DND-41 (cell line): Measurements from ENCODE around the gene LURAP1L.

Source experiments
- ATAC-seq: fragments of 200-7000 bp; cut with Tn5 transposase; 3 replicates; pipeline ENCODE4 v1.9.1; 2021; ENCODE audit warnings: low read depth; ENCODE audit not compliant: insufficient read depth
- DNase-seq: peaks from one replicate; pipeline ENCODE4 v3.0.0-alpha.2; 2020
- H2AFZ ChIP-seq: 2 replicates; pipeline ENCODE4 v1.6.0; 2012; ENCODE audit warnings: low read depth, low read length
- H3K27ac ChIP-seq: 2 replicates; pipeline ENCODE4 v1.5.1; 2012; ENCODE audit warnings: low read length, inconsistent platforms
- H3K27me3 ChIP-seq: fragments of 200-600 bp; sonication (generic); 2 replicates; pipeline ENCODE4 v1.6.0; 2012; ENCODE audit warnings: low read length, mild to moderate bottlenecking, inconsistent platforms; ENCODE audit not compliant: insufficient read depth, poor library complexity
- H3K36me3 ChIP-seq: 2 replicates; pipeline ENCODE4 v1.5.1; 2012; ENCODE audit warnings: low read length, inconsistent platforms; ENCODE audit not compliant: insufficient read depth
- H3K4me1 ChIP-seq: 2 replicates; pipeline ENCODE4 v1.5.1; 2012; ENCODE audit warnings: mild to moderate bottlenecking, low read length; ENCODE audit not compliant: insufficient read depth
- H3K4me2 ChIP-seq: 2 replicates; pipeline ENCODE4 v1.6.0; 2012; ENCODE audit warnings: mild to moderate bottlenecking, moderate library complexity, low read length, inconsistent platforms; ENCODE audit not compliant: insufficient read depth
- H3K4me3 ChIP-seq, 2 experiments: fragments of 200-600 bp in 1 of 2; shearing (Covaris generic) in 1 of 2; 2 replicates each; pipeline ENCODE4 v1.5.1; 2012 to 2016; ENCODE audit warnings: inconsistent platforms in 2 of 2, low read length in 2 of 2, mild to moderate bottlenecking in 2 of 2, low read depth in 1 of 2, moderate library complexity in 1 of 2
- H3K79me2 ChIP-seq: 2 replicates; pipeline ENCODE4 v1.6.0; 2012; ENCODE audit warnings: low read length, inconsistent platforms; ENCODE audit not compliant: insufficient read depth
- H3K9ac ChIP-seq: 2 replicates; pipeline ENCODE4 v1.6.0; 2012; ENCODE audit warnings: low read depth, mild to moderate bottlenecking, inconsistent platforms, low read length, moderate library complexity
- H3K9me3 ChIP-seq: 2 replicates; pipeline ENCODE4 v1.5.1; 2012; ENCODE audit warnings: low read length, moderate library complexity, mild to moderate bottlenecking, inconsistent platforms; ENCODE audit not compliant: insufficient read depth, severe bottlenecking
- H4K20me1 ChIP-seq: 2 replicates; pipeline ENCODE4 v1.6.0; 2012; ENCODE audit warnings: low read length; ENCODE audit not compliant: insufficient read depth
- EZH2 ChIP-seq: IDR thresholded peaks from 3 replicates; pipeline ENCODE4 v1.6.1; 2012; ENCODE audit warnings: borderline replicate concordance, low read depth, mild to moderate bottlenecking, moderate library complexity, low read length, inconsistent platforms; ENCODE audit not compliant: severe bottlenecking
- TF ChIP-seq, protein P1 (sequence below): IDR thresholded peaks from 2 replicates; pipeline ENCODE4 v1.5.1; 2012; ENCODE audit warnings: borderline replicate concordance, low read length, moderate library complexity, mild to moderate bottlenecking; ENCODE audit not compliant: poor library complexity, severe bottlenecking; ENCODE audit errors: extremely low read depth

LURAP1L gene

DNA sequence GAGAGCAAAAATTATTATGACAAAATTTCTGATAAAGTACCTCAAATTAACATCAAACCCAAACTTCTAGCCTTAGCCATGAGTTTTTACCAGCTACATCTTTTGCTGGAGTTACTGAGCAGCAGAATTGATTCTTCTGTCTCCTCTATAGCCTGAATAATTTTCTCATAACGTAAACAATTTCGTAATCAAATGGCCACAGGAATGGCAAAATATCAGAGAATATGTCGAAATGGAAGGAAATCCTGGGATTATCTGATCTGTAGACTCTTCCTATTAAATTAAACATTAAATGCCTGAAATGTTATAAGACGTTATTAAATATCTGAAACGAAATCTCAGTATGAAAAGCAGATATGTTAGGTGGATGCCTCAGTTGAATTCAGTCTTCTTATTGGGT, 41.1 kb downstream of the LURAP1L start:
- no peak overlapping the region for H3K9ac ChIP-seq
- ATAC-seq, result no peak
- no peaks in the 10 kb centered on the region for H3K27me3 ChIP-seq
- no peaks in the 10 kb centered on the region for H3K4me1 ChIP-seq
- H3K4me3 ChIP-seq, result no peak overlapping the region
- H2AFZ ChIP-seq, result no peak overlapping the region
- H3K9me3 ChIP-seq, result no peaks in the 10 kb centered on the region
- no peaks in the 10 kb centered on the region for H4K20me1 ChIP-seq
- H3K27ac ChIP-seq, result no peak overlapping the region
- no peaks in the 10 kb centered on the region for H3K79me2 ChIP-seq
- no peaks in the 10 kb centered on the region for H3K36me3 ChIP-seq
- H3K4me2 ChIP-seq, result no peak overlapping the region
- DNase-seq, result no peak
- TF ChIP-seq, protein P1, sequence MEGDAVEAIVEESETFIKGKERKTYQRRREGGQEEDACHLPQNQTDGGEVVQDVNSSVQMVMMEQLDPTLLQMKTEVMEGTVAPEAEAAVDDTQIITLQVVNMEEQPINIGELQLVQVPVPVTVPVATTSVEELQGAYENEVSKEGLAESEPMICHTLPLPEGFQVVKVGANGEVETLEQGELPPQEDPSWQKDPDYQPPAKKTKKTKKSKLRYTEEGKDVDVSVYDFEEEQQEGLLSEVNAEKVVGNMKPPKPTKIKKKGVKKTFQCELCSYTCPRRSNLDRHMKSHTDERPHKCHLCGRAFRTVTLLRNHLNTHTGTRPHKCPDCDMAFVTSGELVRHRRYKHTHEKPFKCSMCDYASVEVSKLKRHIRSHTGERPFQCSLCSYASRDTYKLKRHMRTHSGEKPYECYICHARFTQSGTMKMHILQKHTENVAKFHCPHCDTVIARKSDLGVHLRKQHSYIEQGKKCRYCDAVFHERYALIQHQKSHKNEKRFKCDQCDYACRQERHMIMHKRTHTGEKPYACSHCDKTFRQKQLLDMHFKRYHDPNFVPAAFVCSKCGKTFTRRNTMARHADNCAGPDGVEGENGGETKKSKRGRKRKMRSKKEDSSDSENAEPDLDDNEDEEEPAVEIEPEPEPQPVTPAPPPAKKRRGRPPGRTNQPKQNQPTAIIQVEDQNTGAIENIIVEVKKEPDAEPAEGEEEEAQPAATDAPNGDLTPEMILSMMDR, result no peak
- TF ChIP-seq EZH2, result no peak

DNA sequence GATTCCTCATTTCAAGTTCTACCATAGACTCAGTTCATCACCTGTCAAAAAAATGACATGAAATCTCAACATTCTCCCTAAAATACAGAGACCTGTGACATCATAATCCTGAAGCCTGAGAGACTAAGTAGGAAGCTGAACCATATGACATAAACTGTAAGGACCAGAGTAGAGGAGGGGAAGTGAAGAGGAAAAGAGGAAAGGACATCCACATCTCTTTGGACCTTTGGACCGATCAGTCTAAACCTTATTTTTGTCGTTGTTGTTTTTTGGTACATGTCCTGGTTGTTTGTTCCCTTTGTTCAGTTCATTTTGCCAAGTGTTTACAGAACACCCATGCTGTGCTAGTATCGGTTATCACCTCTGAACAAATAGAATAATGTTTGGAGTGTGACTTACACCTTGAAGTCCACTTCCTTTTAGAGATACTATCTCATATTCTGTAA, 41.9 kb downstream of the LURAP1L start:
- H3K9ac ChIP-seq, result no peak overlapping the region
- no peak overlapping the region for H3K27ac ChIP-seq
- no peak for ATAC-seq
- H3K79me2 ChIP-seq, result no peaks in the 10 kb centered on the region
- H3K4me3 ChIP-seq, result no peak overlapping the region
- no peaks in the 10 kb centered on the region for H3K27me3 ChIP-seq
- H3K4me1 ChIP-seq, result no peaks in the 10 kb centered on the region
- TF ChIP-seq, protein P1, result no peak
- TF ChIP-seq EZH2, result no peak
- H3K9me3 ChIP-seq, result no peaks in the 10 kb centered on the region
- H3K4me2 ChIP-seq, result no peak overlapping the region
- DNase-seq, result no peak
- H2AFZ ChIP-seq, result no peak overlapping the region
- H3K36me3 ChIP-seq, result no peaks in the 10 kb centered on the region
- H4K20me1 ChIP-seq, result no peaks in the 10 kb centered on the region

GRCh38 chr9:12817702-12818101, 42.9 kb downstream of the LURAP1L start:
- no peak overlapping the region for H2AFZ ChIP-seq
- ATAC-seq (no peak), DNase-seq (no peak)
- no peak overlapping the region for H3K9ac ChIP-seq
- no peaks in the 10 kb centered on the region for H3K4me1 ChIP-seq
- no peak overlapping the region for H3K4me2 ChIP-seq
- no peaks in the 10 kb centered on the region for H3K79me2 ChIP-seq
- no peaks in the 10 kb centered on the region for H3K9me3 ChIP-seq
- H3K36me3 ChIP-seq, result no peaks in the 10 kb centered on the region
- no peak overlapping the region for H3K4me3 ChIP-seq
- no peaks in the 10 kb centered on the region for H4K20me1 ChIP-seq
- no peaks in the 10 kb centered on the region for H3K27me3 ChIP-seq
- TF ChIP-seq, protein P1, result no peak
- no peak for TF ChIP-seq EZH2
- no peak overlapping the region for H3K27ac ChIP-seq

DNA sequence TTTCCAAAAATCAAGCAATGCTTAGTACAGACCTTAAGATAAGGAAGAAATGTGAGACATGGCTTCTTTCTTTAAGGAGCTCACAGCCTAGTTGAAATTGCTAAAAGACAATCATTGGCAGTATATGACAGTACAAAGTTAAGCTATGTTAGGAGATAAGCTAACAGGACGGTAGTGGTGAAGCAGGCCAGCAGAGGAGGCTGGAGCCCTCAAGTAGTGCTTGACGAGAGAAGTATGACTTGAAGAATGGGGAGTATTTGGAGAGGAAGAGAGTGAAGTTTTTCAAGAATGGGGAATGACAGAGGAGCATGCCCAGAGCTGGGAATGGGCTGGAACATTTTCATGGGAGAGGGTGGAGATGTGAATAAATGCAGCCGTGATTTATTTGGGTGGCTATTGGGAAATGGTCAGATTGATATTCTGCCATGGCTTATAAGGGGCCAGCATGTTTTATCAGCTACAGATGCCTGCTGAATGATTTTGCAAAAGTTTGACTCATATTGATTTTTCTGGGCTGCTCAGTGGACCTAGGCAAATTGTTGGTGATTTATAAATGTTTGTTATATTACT, 43.7 kb downstream of the LURAP1L start:
- Histone ChIP-seq H4K20me1 (no peaks in the 10 kb centered on the region), H3K27ac (no peak overlapping the region), H3K4me1 (no peaks in the 10 kb centered on the region), H3K9me3 (no peaks in the 10 kb centered on the region), H3K79me2 (no peaks in the 10 kb centered on the region), H3K27me3 (no peaks in the 10 kb centered on the region), H3K9ac (no peak overlapping the region), H3K4me3 (no peak overlapping the region), H3K4me2 (no peak overlapping the region), H3K36me3 (no peaks in the 10 kb centered on the region), H2AFZ (no peak overlapping the region)
- TF ChIP-seq, protein P1, result no peak
- TF ChIP-seq EZH2, result no peak
- ATAC-seq (no peak), DNase-seq (no peak)
